Stimulated activated CD8-positive, alpha-beta memory T cell treated with anti-CD3 and anti-CD28 coated beads, Interleukin-12 subunit alpha, Interleukin-12 subunit beta, amount 100 ng/mL, for 1 hour (primary cell): Measurements from ENCODE around the gene DUS1L.
"Not testable (repeated sequence)": the region's sequence is repeated elsewhere in the genome, so short reads cannot be mapped to it uniquely, and the experiment has no call there.

Source experiments
- DNase-seq: peaks from one replicate; pipeline ENCODE4 v3.0.0-alpha.2; 2020; ENCODE audit warnings: low read depth

Gene DUS1L

DNA sequence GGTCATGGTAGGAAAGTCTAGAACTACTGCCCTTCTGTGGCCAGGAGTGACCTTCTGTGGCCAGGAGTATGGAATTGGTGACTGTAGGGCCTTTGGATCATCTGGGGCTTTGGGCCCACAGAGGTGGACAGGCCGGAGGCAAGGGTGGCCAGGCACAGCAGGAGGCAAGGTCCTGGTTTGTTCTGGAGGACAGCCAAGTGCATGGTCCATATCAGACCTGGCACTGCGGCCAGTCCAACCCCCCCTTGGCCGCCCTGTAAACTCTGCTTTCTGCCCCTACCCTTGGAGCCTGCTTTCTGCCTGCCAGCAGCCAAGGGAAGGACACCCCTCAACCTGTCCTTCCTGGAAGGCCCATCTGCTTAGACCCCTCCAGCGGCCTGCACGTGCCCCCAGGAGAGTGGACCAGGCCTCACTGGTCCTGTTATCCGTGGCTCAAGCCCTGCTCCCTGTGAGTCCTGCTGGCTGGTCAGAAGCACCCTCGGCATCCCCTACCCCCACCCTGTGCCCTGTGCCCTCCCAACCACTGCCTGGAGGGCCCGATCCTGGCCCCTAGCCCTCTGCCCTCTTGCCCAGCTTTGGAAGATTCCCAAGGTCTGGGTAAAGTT, 25.8 kb downstream of the DUS1L start:
- no peak for DNase-seq

DNA sequence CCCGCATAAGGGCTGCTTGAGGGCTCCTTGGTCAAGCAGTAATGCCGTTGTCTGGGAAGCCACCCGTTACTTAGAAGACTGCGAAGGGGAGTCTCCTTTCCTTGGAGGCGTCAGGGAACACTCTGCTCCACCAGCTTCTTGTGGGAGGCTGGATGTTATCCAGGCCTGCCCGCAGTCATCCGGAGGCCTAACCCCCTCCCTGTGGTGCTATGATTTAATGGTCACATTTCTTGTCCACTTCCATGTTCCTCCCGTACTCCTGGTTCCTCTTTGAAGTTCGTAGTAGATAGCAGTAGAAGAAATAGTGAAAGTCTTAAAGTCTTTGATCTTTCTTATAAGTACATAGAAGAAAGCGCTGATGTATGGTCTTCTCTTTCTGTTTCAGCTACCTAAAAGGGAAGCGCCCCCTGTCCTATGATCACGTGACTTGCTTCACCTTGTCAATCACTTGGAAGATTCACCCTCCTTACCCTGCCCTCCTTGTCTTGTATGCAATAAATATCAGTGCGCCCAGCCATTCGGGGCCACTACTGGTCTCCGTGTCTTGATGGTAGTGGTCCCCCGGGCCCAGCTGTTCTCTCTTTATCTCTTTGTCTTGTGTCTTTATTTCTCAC, 26.7 kb downstream of the DUS1L start:
- not testable (repeated sequence) for DNase-seq

DNA sequence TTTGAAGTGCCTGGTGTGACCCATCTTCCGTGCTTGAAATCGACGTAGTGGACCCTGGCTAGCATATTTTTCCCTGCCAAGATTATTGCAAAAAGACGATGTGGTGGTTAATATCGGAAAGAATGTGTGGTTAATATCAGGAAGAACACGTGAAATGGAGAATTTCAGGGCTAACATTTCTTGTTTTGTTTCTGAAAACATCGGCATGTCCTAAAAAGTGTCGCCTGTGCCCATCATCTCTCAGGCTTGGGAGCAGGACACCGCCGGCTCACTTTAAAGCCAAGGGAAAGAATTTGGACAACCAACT, 27.8 kb downstream of the DUS1L start:
- DNase-seq, result no peak

DNA sequence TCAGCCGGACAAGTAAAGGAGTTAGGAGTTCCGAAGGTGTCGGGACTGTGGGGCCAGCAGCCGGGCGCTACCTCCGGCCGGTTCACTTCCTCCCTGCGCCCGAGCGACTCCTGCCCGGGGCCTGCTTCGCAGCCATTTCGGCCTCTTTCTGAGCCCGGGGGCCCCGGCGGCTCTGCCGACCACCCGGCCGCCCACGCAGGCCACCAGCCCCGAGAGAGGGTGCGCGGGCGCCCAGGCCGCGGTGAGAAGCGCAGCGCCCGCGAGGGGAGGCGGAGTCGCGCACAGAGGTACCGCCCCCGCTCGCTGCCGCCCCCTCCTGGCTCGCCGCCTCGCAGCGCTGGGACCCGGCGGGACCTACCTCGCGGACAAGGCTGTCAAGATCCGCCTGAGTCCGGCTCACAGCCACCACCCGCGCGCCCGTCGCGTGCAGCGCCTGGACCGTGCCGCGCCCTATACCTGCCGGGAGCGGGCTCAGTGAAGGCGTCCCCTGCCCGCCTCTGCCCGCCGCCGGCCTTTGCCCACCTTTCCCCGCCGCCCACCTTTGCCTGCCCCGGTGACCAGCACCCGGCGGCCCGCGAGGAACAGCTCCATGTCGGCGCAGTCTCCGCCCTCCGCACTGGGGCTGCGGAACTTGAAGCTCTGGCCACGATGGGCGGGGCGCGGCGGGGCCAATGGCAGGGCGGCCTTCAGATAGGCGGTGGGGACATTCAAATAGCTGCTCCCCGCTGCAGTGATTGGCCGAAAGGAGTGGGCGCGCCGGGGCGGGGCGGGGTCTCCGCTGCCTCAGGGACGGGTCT, 28.3 kb downstream of the DUS1L start, which contains the start of gene DCXR:
Gene DCXR (minus strand): TSS at position 606 of the 797 bp plus-strand sequence. CDS start 15 bp downstream, at position 591.
- peak; percentile 90 for DNase-seq

DNA sequence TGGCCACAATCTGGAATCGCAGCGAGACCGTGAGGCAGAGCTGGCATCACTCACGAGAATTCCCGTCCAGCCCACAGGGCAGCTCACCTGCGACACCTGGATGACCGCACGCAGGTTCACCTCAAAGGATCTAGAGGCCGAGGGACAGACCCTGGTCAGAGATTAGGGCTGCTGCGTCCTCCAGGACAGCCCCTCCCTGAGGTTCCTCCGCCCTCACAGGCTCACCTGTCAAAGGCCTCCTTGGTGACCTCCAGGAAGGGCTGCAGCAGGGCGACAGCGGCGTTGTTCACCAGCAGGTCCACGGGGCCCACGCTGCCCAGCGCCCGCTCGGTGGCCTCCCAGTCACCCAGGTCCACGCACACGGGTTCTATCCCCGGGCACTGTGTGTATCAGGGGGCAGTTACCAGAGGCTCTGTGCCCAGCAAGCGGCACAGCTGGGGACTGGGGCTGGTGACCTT, 28.9 kb downstream of the DUS1L start:
- no peak for DNase-seq

DNA sequence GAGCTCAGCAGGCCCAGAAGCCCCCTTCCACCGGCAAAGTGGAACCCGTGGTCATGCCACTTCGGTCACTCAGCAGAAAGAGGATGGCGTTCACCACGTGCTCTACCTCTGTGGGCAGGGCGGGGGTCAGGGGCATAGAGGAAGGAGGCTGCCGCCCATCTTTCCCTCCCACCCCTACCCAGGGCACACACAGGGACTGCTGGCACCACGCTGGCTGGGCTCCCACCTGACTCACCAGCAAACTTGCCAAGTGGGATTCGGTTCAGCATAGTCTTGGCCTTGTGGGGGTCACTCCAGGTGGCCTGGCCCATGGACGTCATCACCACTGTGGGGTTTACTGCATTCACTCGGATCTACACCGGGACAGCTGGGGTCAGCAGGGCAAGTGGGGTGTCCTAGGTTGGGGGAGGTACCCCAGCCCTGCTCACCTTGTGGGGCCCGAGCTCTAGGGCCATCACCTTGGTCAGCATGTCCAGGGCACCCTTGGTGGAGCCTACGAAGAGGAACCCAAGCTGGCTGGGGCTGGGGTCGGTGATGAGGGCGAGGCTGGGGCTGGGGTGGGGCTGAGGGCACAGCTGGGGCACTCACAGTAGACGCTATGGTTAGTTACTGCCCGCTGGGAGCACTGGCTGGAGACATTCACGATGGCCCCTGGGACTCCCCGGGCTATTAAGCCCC, 29.5 kb downstream of the DUS1L start:
- DNase-seq, result no peak

DNA sequence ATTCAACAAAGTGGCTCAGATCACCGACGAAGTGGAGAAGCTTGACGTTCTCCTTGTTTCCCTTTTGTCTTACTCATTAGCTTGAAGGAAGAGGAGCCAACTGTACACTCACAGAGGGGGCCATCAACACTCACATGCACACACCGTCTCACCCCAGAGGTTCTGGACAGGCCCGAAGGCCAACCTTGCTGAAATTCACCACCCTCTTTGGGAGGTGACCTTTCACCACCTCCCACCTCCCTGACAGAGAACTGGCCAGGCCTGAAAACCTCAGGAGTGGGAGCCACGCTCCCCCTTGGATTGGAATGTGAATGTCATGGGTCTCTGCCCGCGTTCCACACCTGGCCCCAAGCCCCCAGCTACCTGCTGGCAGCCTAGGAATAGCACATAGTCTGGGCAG, 30.1 kb downstream of the DUS1L start:
- no peak for DNase-seq

DNA sequence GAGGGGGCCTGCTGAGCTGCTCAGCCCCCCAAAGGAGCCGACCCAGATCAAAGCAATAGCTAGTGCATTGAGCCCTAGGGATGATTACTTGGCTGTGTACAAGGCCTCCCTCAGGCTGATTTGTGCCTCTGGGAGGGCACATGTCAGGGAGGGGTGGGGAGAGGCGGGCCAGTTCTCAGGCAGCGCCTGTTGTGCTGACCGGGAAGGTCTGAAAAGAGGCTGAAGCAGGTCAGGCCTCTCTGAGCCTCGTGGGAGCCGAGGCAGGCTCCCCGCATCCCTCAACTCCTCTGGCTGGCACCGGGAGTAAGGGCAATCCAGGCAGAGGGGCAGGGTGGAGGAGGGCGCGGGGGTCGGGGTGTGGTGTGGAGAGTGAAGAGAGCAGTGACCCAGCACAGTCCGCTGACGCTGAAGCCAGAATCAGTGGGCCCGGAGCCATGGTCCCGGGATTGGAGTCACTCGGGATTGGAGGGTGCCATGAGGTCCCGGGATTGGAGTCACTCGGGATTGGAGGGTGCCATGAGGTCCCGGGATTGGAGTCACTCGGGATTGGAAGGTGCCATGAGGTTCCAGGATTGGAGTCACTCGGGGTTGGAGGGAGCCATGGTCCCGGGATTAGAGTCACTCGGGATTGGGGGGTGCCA, 31.1 kb downstream of the DUS1L start:
- DNase-seq, result no peak

DNA sequence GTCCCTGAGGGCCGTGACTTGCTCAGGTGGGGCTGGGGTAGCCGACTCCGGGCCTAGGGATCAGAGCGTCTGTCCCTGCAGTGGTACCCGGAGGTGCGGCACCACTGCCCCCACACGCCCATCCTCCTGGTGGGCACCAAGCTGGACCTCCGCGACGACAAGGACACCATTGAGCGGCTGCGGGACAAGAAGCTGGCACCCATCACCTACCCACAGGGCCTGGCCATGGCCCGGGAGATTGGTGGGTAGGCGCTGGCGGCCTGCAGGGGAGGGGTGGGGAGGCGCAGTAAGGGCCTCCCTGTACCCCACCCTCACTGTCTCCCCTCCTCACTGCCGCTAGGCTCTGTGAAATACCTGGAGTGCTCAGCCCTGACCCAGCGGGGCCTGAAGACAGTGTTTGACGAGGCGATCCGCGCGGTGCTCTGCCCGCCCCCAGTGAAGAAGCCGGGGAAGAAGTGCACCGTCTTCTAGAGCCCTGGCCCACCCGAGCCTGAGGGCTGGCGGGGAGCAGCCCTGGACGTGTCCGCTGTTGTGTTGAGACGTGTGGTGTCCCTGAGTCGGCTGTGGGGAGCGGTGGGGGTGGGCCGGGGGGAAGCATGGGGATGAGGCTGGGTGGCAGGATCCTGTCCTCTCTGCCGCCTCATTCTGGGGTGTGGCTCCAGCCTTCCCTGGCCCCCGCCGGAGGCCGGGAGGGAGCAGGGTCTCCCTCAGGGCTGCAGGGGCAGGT, 32.1 kb downstream of the DUS1L start:
- DNase-seq, result no peak

DNA sequence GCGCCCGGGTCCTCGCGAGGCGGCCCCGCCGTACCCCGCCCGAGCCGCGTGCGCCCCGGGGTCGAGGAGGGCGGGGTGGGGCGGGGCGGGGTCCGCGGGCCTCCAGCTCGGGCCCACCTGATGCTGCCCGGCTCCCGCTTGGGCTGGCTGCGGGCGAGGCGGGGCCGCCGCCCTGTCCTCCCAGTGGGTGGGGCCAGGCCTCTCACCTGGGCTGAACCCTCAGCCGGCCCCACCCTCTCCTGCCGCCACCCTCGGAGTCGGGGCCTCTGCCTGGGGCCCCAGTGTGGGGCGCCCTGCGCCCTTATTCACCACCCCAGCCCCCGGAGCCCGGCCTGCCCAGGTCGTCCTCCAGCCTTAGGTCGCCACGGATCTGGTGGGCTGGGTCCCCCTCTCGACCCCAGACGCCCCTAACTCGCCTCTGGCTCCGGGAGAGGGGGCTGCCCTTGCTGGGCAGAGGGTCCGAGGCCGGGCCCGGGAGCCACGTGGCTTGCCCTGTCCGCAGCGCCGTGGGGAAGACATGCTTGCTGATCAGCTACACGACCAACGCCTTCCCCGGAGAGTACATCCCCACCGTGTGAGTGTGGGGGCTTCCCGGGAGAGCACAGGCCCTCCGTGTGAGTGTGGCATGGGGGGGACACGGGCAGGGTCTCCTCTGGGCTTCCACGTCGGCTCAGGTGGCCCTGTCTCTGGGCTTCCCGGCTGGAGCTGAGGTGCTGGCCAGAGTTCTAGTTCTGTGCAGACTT, 33.5 kb downstream of the DUS1L start:
- DNase-seq, result no peak

DNA sequence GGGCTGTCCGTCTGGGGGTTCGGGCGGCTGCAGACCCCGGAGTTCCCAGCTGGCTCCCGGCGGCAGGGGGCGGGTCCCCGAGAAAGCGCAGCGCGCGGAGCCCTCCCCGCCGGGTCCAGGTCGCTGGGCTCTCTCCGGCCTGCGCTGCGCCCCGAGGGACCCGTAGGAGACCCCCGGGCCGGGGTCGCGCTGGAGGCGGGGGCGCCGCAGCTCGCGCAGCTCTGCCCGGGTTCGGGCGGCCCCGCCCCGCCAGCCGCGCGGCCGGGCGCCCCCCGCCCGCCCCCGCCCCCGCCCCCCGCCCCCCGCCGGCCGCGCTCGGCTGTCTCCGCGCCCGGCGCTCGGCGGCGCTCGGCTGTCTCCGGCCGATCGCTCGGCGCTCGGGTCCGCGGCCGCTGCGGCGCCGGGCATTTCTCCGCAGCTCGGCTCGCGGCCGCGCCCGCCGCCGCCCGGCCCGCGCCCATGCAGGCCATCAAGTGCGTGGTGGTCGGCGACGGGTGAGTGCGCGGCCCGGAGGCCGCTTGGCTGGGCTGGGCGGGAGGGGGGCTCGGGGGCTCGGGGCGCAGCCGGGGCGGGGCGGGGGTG, 34.2 kb downstream of the DUS1L start, which contains the start of gene RAC3:
Gene RAC3 (plus strand): TSS at position 376 of the 582 bp plus-strand sequence. CDS start 84 bp downstream, at position 460.
- no peak for DNase-seq

DNA sequence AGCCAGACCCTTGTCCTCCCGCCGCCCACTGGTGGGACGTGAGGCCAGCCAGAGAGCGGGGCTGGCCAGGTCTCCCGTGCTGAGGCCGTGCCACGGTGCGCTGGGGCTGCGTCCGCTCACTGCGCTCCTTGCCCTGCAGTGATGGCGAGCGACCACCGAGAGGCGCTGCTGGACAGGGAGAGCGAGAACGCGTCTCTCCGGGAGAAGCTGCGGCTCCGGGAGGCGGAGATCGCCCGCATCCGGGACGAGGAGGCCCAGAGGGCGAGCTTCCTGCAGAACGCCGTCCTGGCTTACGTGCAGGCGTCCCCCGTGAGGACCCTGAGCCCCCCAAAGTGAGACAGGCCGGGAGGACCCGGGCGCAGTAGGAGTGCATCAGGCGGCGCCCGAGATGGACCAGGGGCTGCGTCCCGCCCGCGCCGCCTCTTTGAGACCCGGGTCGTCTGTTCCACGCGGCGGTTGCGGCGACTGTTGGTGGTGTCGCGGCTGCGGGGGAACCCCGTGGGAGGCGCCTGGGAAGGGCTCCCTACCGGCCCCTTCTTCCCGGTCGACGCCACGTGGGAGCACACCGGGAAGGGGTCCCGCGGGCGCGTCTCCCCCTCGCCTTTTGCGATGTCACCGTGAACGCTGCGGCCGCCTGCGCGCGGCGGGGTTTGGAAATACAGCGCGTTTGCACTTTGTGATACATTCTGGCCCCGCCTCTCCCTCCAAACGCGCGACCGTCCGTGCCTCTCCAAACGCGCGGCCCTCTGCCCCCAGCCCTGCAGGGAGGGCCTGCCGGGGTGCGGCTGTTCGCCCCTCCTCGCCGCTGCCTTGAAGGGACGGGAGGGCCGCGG, 34.9 kb downstream of the DUS1L start:
- DNase-seq, result peak; percentile 67

DNA sequence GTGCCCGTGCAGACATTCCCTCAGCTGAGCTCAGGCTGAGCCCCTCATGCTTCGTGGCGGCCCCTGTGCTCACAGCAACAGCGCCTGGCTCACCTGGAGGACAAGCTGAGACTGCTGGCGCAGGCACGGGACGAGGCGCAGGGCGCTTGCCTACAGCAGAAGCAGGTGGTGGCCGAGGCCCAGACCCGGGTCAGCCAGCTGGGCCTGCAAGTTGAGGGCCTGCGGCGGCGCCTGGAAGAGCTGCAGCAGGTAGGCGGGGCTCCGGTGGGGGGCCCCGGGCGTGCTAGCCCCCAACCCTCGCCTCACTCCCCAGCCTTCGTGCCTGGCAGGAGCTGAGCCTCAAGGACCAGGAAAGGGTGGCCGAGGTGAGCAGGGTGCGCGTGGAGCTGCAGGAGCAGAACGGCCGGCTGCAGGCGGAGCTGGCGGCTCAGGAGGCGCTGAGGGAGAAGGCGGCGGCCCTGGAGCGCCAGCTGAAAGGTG, 35.6 kb downstream of the DUS1L start:
- no peak for DNase-seq

DNA sequence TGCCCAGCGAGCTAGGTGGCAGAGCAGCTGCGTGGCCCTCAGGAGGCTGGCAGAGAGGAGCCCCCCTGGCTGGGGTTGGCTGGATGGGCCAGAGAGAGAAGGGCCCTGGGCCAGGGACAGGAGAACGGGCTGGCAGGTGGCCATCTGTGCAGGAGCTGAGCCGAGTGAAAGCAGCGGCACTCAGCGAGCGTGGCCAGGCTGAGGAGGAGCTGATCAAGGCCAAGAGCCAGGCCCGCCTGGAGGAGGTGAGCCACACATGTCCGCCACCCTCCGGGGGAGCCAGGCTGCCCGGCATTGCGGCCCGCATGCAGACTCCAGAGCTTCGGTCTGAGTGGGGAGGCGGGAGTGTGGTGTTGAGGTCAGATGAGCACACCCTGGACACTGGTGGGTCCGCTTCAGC, 36.2 kb downstream of the DUS1L start:
- no peak for DNase-seq

DNA sequence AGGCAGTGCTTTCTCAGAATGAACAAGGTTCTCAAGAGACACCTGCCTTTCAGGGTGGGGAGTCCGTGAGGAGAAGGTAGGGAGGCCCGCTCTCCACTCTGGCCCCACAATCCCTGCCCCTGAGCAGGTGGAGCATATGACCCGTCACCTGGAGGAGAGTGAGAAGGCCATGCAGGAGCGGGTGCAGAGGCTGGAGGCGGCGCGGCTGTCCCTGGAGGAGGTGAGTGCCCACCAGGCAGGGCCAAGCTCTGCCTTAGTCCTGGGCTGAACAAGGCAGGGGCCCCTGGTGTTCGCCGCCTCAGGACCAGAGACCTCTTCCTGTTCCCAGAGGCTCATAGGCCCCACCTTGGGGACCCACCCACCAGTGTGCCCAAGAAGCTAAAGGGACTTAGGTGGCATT, 36.6 kb downstream of the DUS1L start:
- DNase-seq, result no peak

DNA sequence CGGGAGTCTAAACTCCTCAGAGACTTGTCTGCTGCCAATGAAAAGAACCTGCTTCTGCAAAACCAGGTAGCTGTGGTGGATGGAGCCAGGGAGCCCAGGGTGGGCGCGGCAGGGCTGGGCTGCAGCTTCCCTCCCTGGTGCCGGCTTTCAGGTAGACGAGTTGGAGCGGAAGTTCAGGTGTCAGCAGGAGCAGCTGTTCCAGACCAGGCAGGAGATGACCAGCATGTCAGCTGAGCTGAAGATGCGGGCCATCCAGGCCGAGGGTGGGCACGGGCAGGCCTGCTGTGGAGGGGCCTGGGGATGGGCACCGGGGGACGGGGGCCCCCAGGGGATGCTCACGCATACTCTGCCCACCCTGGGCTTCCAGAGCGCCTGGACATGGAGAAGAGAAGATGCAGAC, 37.4 kb downstream of the DUS1L start:
- DNase-seq, result no peak

DNA sequence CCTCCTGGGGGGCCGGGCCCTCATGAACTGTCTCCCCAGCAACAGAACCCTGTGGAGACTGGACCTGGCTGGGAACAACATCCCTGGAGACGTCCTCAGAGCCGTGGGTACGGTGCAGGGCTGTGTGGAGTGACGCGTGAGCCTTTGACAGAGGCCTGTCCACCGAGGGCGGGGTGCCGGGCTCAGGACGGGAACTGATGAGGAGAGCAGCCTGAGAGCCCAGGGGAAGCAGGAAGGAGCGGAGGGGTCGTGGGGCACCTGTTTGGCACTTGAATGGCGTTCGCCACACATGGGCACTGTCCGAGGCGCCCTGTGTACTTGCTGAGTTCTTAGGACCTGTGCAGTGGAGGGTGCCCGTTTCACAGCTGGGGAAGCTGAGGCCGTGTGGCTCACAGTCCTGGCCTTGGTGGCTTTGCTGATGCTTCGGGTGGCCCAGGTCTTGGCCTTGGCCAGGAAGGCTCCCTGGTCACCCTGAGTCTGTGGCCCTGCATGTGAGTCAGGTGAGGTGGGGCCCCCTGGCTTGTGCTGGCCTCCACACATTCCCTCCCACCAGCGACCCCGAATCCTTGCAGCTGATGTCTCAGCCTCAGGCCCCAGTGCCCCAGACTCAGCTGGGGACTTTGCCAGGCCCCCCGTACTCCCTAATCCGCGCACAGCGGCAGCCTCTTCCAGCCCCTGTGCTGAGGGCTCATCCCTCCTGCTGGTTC, 40.0 kb downstream of the DUS1L start:
- no peak for DNase-seq

DNA sequence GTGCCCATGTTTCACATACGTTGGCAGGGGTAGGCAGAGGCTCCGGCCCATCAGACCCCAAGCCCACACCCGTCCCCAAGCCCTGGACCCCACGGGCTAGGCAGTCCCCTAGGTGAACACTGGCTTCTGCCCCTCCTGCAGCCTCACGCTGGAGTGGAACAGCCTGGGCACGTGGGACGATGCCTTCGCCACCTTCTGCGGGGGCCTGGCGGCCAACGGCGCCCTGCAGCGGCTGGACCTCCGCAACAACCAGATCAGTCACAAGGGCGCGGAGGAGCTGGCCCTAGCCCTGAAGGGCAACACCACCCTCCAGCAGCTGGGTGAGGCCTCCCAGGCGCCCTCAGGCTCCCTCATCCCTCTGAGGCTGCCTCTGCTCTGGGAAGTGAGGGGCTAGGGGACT, 40.7 kb downstream of the DUS1L start:
- no peak for DNase-seq
